B cell (primary cell): ENCODE results near the gene FARP1.

Experiments used
- EZH2 ChIP-seq: IDR thresholded peaks from 2 replicates; pipeline ENCODE4 v1.6.1; 2012; ENCODE audit warnings: borderline replicate concordance, low read depth, mild to moderate bottlenecking, moderate library complexity, low read length; ENCODE audit not compliant: insufficient read depth, poor library complexity, severe bottlenecking
- TF ChIP-seq, protein P1 (sequence below): fragments of 200-600 bp; IDR thresholded peaks from one replicate; pipeline ENCODE4 v1.8.0; 2022; ENCODE audit warnings: antibody characterized with exemption, mild to moderate bottlenecking

DNA sequence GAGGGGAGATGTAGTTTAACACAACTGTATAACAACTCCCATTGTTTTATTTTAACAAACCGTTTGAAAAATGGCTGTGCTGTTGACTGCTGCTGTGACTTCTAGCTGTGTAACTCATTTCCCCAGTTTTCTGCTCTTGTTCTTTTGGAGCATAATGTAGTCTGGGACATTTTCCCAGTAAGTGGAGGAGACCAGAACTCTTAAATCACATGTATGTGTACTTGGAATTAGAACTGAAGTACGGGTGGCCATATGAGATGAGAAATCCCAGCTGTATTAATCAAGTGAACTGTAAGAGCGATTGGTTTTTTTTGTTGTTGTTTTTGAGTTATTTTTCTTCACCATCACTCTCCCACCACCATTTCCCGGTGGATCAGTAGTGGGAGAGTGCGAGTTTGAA is 83.6 kb downstream of the FARP1 start:
- TF ChIP-seq, protein P1, sequence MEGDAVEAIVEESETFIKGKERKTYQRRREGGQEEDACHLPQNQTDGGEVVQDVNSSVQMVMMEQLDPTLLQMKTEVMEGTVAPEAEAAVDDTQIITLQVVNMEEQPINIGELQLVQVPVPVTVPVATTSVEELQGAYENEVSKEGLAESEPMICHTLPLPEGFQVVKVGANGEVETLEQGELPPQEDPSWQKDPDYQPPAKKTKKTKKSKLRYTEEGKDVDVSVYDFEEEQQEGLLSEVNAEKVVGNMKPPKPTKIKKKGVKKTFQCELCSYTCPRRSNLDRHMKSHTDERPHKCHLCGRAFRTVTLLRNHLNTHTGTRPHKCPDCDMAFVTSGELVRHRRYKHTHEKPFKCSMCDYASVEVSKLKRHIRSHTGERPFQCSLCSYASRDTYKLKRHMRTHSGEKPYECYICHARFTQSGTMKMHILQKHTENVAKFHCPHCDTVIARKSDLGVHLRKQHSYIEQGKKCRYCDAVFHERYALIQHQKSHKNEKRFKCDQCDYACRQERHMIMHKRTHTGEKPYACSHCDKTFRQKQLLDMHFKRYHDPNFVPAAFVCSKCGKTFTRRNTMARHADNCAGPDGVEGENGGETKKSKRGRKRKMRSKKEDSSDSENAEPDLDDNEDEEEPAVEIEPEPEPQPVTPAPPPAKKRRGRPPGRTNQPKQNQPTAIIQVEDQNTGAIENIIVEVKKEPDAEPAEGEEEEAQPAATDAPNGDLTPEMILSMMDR: no peak
- no peak for TF ChIP-seq EZH2
